ENCODE measurements around the gene AOPEP.

Gene AOPEP

DNA sequence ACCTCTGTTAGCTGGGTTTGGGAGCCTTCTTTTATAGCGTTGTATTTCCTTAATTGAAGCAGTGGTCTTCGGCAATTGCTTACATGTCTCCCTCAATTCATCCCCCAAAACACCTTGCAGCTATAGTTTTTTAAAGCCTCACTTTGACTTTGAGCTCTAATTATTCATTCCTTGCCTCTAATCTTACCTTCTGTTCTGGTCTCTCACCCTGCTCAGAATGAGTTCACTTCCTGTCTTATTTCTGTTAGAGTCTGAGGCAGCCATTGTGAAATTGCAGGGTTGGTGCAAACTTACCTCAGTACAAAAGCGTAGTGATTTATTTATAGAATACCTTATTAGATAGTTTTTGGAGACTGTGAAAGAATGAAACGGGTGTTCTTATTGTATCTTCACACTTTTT is 35.0 kb downstream of the AOPEP start:
- no peak for DNase-seq (ENCODE audit: low read depth, low spot score)

DNA sequence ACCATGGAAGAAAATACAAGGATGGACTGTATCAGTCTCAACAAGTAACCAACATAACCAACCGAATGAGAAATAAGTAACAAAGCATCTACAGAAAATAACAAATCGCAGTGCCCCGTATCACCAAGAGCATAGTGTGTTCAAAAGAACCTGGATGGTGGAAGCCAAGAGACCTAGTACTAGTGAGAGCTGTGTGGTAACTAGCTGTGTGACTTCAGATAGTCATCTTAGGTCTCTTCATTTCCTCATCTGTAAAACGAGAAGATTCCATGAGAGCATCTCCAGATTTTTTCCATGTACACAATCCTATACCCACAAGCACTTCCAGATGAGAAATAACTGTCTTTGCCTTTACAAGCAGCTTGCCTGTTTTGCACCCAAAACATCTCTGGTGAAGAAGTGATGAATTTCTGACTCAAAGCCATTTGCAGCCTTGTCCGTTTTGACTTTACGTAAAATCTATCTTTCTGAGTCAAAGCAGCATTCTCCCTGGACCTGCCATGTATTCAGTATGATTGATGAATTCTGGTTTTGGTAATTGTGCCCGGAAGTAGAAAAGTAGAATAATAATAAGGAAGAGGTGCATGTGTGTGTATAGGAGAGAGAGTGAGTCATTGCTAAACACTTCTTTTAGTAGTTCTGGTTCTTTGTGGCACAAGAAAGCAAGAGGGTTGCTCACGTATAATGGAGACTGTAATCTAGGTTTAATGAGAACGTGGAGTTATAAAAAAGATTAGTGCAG is 41.0 kb downstream of the AOPEP start:
- DNase-seq (ENCODE audit: low read depth, low spot score), result no peak

DNA sequence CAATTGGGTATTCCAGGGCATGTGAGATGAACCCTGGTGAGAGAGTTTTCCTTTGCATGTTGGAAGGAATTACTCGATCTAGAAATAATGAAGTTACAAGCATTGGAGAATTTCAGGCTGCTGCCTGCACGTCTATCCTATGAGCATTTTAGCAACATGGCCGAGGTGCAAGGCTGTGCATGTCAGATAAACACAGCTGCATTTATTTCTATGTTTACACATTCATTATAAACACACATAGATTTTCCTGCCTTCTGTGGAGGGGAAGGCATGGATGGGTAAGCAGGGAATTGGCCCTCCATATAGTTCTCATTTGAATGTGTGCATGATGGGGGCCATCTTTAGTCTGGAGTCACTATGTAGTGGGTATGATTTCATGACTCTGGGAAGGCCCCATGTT is 42.3 kb downstream of the AOPEP start:
- no peak for DNase-seq (ENCODE audit: low read depth, low spot score)

DNA sequence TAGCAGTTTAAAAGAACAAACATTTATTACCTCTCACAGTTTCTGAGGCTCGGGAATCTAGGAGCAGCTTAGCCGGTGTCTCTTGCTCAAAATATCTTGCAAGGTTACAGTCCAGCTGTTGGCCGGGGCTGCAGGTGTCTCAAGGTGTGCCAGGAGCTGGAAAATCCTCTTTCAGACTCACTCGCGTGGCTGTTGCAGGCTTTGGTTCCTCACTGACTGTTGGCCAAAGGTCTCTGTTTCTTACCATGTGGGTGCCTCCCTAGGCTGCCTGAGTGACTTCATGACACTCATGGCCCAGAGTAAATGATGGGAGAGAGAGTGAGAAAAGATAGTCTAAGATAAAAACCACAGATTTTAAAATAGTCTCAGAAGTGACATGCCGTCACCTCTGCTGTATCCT is 43.8 kb downstream of the AOPEP start:
- no peak for DNase-seq (ENCODE audit: low read depth, low spot score)

DNA sequence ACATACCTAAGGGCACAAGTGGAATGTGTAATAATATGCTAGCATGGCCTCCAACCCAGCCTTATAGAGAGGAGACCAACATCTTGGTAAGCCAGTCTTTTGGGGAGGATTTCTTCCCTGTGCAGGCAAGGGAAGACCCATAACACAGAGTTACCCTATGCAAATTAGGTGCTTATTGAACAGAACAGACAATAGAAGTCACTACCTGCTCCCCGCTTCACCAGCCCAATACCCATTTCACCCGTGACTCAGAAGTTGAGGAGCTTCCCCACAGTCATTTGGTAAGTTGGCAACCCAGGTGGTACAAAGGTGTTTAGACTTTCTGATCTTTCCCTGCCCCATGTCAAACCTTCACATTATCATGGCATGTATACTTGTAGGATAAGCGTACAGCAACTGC is 44.6 kb downstream of the AOPEP start:
- DNase-seq (ENCODE audit: low read depth, low spot score), result no peak

DNA sequence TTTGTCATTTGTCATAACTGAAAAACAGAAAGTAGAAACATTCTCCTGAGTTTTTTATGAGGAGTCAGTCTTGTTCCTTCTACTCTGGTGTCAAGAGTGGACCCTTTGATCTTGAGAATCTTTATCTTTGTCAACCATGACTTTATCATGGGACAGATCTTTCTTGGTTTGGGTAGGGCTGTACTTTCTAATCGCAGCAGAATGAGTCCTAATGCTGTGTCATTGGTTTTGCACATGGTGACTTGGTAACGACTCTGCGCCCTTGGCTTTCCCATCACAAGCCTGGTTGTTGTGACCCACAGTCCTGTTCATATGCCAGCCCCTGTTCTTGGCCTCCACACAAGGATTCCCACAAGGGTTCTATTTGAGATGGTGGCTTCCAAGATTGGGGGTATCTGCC is 45.6 kb downstream of the AOPEP start:
- DNase-seq (ENCODE audit: low read depth, low spot score), result no peak

DNA sequence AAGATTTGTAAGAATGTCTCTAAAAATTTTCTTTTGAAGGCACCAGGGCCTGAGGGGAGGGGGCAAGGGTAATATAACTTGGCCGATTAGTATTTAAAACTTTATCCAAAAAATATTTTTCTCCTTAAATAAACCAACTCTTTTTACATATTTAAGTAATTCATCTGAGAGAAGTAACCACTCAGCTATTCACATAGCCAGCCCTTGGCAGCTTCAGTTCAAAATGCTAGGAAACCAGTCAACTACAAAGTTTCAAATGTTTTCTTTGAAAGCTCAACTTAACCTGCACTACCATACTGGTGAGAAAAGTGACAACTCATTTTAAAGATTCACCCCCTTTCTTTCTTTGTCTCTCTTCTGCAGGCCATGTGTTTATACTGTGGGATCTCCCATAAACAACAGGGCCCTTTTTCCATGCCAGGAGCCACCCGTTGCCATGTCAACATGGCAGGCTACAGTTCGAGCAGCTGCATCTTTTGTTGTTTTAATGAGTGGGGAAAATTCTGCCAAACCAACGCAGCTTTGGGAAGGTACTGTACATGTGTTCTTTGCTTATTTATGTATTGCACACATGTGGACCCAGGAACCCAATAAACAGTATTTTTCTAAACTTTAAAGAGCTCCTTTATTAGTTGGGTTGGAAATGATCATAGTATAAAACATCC is 46.3 kb downstream of the AOPEP start:
- DNase-seq (ENCODE audit: low read depth, low spot score), result no peak

DNA sequence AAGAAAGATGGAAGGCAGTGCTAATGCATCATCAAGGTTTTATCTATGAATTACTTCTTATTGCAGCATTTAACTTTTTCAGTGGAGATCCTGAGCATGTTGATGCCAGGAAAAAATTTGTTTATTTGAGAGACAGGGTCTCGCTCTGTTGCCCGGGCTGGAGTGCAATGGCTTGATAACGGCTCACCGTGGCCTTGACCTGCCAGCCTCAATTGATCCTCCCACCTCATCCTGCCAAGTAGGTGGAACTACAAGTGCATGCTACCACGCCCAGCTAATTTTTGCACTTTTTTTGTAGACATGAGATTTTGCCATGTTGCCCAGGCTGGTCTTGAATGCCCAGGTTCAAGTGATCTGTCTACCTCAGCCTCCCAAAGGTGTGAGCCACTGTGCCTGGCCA is 47.2 kb downstream of the AOPEP start:
- no peak for DNase-seq (ENCODE audit: low read depth, low spot score)

DNA sequence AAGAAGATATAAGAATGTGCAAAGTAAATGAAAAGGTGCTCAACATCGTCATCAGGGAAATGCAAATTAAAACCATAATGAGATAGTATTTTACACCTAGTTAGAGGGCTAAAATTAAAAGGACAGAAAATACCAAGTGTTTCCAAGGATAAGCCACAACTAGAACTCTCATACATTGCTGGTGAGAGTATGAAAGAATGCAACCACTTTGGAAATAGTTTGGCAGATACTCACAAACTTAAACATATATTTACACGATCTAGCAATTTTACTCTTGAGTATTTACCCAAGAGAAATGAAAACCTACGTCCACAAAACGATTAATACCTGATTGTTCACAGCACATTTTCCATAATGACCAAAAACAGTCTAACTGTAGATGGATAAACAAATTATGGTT is 51.5 kb downstream of the AOPEP start:
- no peak for DNase-seq (ENCODE audit: low read depth, low spot score)

DNA sequence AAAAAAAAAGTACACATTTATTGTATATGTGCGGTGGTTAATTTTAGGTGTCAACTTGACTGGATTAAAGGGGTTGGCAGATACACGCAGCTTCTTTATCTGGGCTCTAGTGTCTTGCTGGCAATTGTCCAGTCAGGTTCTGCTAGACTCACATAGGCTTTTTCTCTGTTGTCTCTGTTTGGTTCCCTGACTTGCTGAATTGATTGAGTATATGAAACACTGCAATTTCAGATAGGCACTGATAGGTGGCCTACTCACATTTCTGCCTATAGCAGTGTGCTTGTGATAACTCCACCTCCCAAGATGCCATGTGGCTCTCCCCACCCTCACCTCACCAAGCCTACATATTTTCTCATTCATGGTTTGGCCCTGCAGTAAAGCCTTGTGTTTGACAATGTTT is 52.5 kb downstream of the AOPEP start:
- no peak for DNase-seq (ENCODE audit: low read depth, low spot score)

DNA sequence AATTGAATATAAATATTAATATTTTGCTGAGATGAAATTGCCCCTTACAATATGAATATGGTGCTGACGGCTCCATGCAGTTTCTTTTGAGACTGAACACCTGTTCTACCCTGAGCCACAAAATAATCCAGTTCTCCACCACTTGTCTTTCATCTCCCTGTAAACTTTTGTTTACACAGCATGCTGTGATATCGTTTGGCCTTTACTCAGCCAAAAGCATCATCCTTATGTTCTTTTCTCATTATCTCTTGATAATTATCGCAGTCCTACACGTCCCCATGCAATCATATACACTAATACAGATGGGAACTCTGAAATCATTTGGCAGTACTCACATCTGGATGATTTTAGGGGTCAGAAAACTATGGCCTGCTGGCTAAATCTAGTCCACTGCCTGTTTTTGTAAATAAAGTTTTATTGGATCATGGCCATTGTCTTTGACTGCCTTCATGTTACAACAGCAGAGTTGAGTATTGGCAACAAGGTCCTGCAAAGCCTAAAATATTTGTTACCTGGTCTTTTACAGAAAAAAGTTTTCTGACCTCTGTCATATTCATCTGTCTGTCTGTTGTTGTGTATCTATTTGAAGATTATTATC is 53.3 kb downstream of the AOPEP start:
- DNase-seq (ENCODE audit: low read depth, low spot score), result no peak

DNA sequence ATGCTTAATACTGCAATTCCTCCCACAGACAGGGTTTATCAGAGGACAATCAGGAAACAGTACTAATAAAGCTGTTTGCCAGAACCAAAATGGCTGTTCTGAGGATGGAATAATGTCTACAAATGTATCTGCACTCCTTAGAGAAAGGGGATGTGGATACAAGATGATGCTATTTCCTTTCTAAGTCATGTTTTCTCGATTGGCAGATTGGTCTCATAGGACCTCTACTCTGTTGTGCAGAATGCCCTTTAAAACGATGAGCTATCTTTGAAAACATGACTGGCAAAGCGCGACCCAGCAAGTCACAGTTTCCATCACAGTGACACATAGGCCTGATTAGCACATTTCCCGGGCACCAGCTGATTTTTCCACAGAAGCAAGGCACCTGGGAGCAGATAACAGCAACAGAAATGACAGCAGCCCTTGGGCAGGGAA is 54.0 kb downstream of the AOPEP start:
- no peak for DNase-seq (ENCODE audit: low read depth, low spot score)

DNA sequence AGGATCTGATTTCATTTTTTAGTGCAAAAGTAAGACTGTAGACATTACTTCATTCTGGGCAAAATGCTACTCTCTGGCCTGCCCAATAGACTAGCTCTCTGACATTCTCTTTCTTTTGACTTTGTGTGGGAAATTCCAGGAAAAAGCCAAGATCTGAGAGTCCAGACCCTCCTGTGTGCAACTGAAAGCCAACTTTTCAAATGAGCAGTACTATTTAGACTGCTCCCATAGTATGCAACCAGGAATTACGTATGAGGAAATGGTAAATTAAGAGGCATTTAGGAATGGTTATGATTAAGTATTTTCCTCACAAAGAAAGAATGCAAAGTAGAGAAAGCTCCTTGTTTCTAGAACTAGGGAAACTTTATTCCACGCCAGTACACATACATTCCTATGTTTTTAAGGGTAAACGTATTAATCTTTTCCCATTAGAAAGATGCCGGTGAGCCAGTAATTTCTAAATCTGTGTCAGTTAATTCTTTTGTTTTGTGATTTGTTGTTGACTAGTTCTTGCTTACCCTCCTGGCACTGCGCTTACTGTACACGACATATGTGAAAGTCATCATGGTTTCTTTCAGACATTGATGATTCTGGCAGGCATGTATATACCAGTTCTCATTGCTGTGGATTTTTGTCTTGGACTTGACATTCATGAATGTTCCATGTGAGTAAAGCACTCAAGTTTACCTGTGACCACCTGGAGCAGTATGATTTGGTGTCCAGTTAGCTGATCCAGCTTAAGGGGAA is 56.0 kb downstream of the AOPEP start:
- DNase-seq (ENCODE audit: low read depth, low spot score), result no peak

DNA sequence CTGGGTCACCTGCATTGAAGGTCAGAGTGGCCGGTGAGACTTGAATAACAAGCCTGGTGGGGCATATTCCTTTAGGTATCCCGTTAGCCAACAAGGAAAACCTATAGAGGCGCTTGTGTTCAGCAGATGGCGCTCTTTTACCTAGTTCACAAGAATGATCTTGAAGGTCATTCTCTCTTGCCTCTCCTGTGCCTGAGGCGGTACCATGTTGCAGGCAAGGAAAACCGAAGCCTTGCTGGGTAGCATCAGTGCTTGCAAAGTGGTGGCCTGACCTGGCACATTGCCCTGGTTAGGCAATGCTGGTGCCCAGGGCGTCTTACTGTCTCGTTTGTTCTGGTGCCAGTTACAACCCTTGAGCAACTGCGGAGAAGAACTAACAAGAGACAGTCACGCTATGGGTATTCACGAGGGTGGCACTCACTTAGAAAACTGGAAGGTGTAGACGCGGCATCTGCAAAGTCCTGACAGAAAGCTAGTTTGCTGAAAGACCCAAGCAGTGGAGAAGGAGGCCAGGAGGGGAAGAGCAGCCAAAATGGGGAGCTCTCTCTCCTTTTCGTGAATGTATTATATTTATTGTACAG is 56.7 kb downstream of the AOPEP start:
- DNase-seq (ENCODE audit: low read depth, low spot score), result no peak

DNA sequence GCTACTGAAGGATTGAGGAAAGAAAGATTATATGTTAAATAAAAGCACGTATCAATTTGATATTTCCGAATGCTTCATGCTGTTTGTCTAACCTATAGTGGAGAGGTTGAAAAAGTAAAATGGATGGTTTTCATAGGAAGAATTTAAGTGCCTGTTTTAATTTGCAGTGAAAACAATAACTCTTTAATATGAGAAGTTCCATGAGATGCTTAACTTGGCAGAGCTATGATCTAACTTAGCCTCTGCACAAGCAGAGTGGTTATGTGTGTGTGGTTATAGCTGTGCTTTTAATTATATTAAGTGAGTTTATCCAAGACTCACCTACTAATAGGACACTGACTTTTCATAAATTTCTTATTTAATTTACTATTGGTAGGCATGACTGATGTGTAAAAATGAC is 57.4 kb downstream of the AOPEP start:
- no peak for DNase-seq (ENCODE audit: low read depth, low spot score)

DNA sequence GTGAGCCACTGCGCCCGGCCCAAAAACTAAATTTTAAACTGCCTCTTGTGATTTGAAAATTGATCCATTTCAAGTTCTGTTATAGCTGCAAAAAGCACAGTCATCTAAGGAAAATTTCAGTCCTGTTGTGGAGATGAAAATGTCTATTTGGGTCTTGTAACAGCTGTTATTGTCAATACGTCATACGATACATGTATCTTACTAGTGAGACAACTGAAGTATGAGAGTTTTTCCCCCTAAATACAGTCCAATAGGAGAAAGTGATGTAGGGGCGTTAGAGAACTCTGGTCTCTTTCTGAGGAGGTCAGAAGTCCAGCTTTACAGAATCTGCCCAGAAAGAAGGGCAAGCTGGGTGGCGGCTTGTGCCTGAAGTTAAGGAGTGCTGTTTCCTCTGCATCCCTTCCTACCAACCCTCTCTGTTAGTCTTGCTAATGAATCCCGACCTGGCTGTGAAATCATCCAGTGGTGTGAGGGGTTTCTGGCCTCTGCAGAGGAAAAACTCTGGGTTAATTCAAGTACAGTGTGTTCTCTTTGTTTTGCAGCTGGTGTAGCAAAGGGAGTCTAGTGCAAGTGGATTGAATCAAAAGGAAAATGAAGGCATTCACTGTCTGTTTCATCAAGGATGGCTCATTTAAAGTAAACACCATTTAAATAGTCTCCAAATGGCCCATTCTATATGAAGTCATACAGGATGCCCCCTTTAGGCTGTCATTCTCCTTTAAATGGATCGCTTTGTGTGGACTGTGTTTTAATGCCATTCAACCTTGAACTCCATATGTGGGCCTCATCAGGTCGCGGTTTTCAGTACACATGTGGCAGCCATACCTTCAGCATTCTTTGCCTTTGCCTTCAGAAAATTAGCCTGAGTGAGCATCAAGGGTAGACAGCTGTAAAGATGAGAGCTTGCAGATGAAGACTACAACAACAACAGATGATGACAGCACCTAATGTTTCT is 59.0 kb downstream of the AOPEP start:
- no peak for DNase-seq (ENCODE audit: low read depth, low spot score)

DNA sequence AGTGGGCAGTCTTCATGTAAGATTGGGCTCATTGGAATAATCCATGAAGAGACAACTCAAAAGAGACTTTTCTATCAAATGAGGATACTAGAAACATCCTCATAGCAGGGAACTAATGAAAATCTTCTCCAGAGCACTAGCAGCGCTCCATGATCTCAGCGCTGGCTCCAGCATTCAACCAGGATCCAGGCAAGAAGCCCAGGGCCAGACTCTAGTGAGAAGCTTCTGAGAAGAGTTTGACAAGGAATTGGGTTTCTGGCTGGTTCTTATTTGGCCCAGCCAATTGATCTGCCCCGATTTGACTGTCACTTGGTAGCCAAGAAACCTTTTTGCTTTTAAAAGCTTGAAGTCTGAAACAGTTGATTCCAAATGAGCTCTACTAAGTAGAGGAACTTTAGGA is 60.1 kb downstream of the AOPEP start:
- DNase-seq (ENCODE audit: low read depth, low spot score), result no peak

DNA sequence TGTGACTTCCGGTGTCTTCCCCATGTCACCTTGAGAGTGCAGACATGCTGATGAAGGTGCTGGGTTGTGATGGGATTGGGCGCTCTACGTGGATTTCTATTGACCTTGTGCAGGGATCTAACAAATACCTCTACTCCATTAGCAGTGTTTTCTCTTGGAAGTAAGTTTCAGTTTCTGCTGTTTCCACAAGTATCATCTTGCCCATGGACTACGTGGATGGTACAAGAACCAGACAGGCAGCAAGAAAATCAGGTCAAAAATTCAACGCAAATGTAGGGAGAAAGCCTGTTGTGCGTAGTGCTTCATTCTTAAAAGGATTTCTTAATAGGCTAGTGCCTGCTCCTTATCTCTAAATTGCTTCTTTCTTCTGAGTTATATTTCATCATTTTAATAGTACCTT is 60.8 kb downstream of the AOPEP start:
- no peak for DNase-seq (ENCODE audit: low read depth, low spot score)

DNA sequence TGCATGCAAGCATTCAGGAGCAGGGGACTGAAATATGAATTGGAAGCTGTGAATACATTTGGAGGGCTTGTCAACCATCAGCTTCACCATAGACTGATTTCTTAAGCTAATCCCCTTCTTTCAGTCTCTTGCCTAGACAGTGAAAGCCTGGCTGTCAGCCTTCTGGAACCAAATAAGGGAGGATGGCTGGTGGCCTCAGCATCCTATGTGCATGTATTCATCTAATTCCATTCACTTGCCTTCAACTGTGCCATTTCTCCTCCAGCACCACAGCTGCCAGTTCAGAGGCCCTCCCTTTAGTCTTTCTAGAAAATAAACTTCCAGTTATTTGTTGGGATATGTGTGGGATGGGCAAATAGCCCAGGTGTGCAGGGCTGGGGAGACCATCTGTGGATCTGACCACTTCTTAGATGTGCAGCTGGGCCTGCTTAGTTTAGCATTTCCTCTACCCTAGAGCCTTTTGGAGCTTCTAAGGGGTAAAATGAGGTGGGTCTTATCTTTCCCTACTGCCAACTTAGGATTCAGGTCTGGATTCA is 62.1 kb downstream of the AOPEP start:
- no peak for DNase-seq (ENCODE audit: low read depth, low spot score)

DNA sequence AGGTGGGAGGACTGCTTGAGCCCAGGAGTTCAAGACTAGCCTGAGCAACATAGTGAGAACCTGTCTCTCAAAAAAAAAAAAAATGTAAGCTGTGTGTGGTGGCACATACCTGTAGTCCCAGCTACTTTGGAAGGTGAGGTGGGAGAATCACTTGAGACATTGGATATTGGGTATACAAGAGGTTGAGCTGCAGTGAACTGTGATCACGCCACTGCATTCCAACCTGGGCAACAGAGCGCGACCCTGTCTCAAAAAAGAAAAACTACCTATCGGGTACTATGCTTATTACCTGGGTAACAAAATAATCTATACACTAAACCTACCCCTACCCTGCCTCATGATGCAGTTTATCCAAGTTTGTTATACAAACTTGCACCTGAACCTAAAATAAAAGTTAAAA is 64.9 kb downstream of the AOPEP start:
- DNase-seq (ENCODE audit: low read depth, low spot score), result no peak

DNA sequence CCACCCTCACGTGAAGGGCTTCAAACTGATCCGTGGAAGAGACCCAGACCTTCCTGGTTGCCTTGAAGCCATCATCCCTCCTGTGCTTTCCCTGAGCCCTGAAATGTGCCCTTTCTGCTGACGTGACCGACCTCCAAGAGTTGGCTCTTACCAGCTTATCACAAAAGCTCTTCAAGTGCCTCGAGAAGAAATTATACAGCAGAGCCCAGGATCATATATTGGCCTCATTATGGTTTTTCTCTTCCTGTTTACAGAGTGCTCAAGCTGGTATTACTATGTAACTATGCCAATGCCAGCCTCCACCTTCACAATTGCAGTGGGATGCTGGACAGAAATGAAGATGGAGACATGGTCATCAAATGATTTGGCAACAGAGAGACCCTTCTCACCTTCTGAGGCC is 66.0 kb downstream of the AOPEP start:
- no peak for DNase-seq (ENCODE audit: low read depth, low spot score)

Measured in activated naive CD8-positive, alpha-beta T cell treated with anti-CD3 and anti-CD28 coated beads, Interleukin-2, amount 50 U/mL, for 16 hours (primary cell).